GM13976 (cell line): ENCODE measurements around the gene LRRC2.

Experiments used
- DNase-seq: peaks from one replicate; pipeline ENCODE4 v3.0.0; 2012; ENCODE audit warnings: low spot score
- in situ Hi-C: fragments of 300-500 bp; cut with MboI; formaldehyde crosslinking; loops from one replicate; pipeline ENCODE4 v1.12.0; 2022; ENCODE audit warnings: low sequenced_read_pairs, mixed read lengths, inconsistent platforms; ENCODE audit not compliant: unreplicated experiment
- TF ChIP-seq, protein P1 (sequence below): IDR thresholded peaks from 2 replicates; pipeline ENCODE4 v1.5.1; 2012; ENCODE audit warnings: borderline replicate concordance, mild to moderate bottlenecking; ENCODE audit not compliant: insufficient read depth; ENCODE audit errors: extremely low read depth, missing control alignments, control extremely low read depth

Gene LRRC2

DNA sequence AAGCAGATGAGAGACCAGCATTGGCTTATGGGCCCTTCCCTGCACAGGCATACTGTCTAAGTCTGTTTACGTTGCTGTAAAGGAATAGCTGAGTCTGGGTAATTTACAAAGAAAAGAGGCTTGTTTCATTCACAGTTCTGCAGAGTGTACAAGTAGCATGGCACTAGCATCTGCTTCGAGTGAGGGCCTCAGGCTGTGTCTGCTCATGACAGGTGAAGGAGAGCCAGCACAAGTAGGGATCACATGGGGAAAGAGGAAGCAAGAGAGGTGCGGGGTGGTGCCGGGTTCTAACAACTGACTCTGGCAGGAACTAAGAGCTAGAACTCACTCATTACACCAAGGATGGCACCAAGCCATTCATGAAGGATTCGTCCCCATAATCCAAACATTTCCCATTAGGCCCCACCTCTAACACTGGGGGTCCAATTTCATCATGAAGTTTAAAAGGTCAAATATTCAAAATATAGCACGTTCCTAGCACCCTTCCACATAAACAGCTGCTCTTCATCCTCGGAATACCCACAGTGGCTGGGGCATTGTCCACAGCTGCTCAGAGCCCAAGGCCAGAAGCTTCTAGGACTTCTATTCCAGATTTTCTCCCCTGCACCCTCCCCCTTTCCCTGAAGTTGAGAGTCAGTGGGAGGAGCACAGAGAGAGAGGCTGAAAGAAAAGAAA is 62.8 kb downstream of the LRRC2 start:
- TF ChIP-seq, protein P1, sequence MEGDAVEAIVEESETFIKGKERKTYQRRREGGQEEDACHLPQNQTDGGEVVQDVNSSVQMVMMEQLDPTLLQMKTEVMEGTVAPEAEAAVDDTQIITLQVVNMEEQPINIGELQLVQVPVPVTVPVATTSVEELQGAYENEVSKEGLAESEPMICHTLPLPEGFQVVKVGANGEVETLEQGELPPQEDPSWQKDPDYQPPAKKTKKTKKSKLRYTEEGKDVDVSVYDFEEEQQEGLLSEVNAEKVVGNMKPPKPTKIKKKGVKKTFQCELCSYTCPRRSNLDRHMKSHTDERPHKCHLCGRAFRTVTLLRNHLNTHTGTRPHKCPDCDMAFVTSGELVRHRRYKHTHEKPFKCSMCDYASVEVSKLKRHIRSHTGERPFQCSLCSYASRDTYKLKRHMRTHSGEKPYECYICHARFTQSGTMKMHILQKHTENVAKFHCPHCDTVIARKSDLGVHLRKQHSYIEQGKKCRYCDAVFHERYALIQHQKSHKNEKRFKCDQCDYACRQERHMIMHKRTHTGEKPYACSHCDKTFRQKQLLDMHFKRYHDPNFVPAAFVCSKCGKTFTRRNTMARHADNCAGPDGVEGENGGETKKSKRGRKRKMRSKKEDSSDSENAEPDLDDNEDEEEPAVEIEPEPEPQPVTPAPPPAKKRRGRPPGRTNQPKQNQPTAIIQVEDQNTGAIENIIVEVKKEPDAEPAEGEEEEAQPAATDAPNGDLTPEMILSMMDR, result no peak
- in situ Hi-C loops, result loop anchor here (5.0 kb wide), 1 partner anchor 44 kb away; no protein-coding TSS in a partner anchor
- DNase-seq, result no peak

DNA sequence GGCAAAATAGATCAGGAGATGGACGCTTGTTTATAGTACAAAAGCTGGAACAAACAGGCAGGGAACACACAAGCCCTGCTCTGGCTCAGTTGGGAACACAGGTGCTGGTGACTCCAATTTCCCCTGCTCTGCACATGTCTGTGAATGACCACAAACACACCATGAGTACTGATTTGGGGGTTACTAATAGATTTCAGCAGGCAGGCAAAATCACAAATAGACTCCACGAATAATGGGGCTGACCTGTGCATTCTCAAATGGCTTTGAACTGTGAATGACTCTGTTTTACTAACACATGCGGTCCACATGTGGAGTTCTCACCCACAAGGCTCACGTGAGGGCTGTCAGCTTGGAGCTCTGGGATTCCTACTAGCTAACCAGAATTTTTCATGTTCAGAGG is 64.4 kb downstream of the LRRC2 start:
- in situ Hi-C loops, result loop anchor here (5.0 kb wide), 1 partner anchor 46 kb away; no protein-coding TSS in a partner anchor
- DNase-seq, result no peak

DNA sequence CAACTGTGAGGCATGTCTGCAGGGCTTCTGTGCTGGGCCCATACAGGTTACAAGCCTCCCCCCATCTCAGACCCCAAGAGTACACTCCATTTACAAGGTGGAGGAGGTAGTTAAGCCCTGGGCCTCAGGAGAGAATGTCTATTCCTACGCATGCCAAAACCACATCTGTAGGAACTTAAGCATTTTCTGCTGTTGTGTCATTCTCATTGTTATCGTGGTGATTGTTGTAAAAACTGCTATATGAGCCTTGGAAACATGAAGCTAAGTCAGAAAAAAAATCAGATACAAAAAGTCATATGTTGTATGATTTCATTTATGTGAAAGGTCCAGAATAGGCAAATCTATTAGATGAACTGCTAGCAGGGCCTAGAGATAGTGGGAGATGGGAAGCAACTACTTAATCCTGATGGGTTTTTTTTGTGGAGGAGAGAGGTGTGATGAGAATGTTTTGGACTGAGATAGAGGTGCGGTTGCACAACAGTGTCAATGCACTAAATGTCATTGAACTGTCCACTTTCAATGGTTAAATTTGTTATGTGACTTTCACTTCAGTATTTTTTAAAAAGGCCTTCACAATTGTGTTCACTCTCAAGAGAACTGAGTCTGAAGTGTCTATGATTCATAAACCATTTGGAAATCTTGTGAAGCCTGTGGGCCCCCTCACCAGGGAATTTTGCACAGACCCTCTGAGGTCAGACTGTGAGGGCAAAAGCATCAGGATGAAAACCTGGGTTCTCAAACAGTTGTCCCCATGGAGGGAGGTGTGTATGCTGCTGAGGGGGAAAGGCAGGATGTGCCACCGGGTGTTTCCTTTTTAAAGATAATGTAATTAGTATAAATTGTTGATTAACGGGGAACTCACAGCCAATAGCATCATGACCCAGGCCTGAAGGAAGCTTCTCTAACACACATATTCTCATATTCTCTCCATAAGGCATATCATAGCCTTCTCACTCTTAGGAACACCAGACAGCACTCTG is 65.2 kb downstream of the LRRC2 start:
- no peak for DNase-seq
- in situ Hi-C loops, result loop anchor here (5.0 kb wide), 1 partner anchor 46 kb away; no protein-coding TSS in a partner anchor
- TF ChIP-seq, protein P1, result no peak

More for the DNA sequence above, 64.4 kb downstream of the LRRC2 start:
- TF ChIP-seq, protein P1, result no peak

DNA sequence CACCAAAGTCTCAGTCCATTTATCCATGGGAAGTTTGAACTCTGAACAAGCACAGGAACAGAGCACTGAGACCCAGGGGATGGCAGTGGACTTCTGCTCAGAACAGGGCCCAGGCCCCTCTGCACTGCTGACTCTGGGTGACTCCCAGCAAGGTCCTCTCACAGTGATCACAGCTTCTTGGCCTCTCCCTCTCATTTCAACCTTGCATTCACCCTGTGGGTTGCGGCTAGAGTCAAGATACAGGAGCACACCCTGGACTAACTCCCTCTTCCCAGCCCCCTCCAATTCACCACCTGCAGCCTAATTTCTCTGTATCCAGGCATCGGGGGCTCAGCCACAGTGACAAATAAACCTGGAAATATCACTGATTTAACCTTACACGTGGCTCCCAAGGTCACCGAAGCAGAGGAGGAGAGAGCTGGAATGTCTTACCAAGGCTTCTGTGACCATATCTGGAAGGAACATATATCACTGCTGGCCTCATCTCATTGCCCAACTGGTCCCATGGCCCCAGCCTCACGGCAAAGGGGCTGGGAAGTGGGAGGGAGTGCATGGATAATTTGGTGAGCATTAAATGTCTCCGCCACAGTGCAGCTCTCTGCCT is 67.1 kb downstream of the LRRC2 start:
- in situ Hi-C loops, result no loop called here
- TF ChIP-seq, protein P1, result no peak
- DNase-seq, result no peak

DNA sequence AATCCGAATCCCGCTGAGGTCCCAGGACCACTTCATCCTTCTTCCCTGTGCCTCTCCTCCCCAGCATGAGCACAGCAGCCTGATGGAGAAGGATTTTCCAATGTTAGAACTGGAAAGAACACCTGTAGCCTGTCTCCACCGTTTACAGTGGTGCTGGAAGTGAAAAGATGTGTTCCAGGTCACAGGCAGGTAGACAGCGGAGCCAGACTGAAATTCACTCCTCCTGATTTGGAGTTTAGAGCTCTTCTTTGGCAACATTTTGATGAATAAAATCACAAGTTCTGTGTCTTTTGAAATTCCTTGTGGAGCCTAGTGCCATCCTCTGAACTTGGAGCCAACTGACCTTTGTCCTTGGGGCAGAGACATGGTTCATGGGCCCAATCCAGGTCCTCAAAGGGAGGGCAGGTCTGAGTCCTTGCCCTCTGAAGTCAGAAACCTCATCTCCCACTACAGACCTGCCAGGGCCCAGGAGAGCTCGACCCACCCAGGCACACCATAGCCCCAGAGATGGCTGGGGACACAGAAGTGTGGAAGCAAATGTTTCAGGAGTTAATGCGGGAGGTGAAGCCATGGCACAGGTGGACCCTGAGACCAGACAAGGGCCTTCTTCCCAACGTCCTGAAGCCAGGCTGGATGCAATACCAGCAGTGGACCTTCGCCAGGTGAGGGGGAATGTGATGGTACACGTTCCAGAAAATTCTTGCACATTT is 68.4 kb downstream of the LRRC2 start, which contains the start of gene RTP3:
TSS of gene RTP3 (plus strand) at position 421 of the 710 bp plus-strand sequence. CDS start at position 508, 87 bp downstream.
- DNase-seq, result no peak
- in situ Hi-C loops, result no loop called here
- TF ChIP-seq, protein P1, result no peak
